HFFc6 (cell line): ENCODE results near the gene EID1. TPM values are rescaled to one million over a fixed set of nuclear protein-coding genes. Genes with fewer than 3 reads are reported as not detected.
"Not testable (repeated sequence)": the region's sequence is repeated elsewhere in the genome, so short reads cannot be mapped to it uniquely, and the experiment has no call there.

ENCODE experiments used
- DNase-seq: peaks from one replicate; pipeline ENCODE4 v3.0.0-alpha.2; 2018
- H3K27ac Mint-ChIP-seq: 2 replicates; pipeline ENCODE4 v1.8.0; 2020; ENCODE audit warnings: mild to moderate bottlenecking, mixed read lengths
- H3K27me3 Mint-ChIP-seq: 2 replicates; pipeline ENCODE4 v1.8.0; 2021; ENCODE audit warnings: mild to moderate bottlenecking, moderate library complexity, mixed read lengths; ENCODE audit not compliant: insufficient read depth
- H3K36me3 Mint-ChIP-seq: 2 replicates; pipeline ENCODE4 v1.8.0; 2021; ENCODE audit warnings: low read depth, mixed read lengths
- H3K4me1 Mint-ChIP-seq: 2 replicates; pipeline ENCODE4 v1.8.0; 2020; ENCODE audit warnings: low read depth, mixed read lengths
- H3K4me3 Mint-ChIP-seq: 2 replicates; pipeline ENCODE4 v1.8.0; 2020; ENCODE audit warnings: mild to moderate bottlenecking, moderate library complexity, mixed read lengths
- H3K9me3 Mint-ChIP-seq: 2 replicates; pipeline ENCODE4 v1.8.0; 2020; ENCODE audit warnings: mild to moderate bottlenecking, mixed read lengths
- CTCF ChIP-seq: fragments of 200-600 bp; sonication (generic); IDR thresholded peaks from 2 replicates; pipeline ENCODE4 v1.5.0; 2021; ENCODE audit warnings: antibody characterized with exemption, mild to moderate bottlenecking
- total RNA-seq, 6 experiments: library from RNA; stranded (reverse); fragmentation: NEBNext Ultra II Directional; extraction: Animal tissue kit (Norgen Biotek cat#: 25700); gene quantifications; 2 replicates in 1 of 6; 3 replicates in 5 of 6; pipeline ENCODE4 v1.2.3, GENCODE V29; 2021

EID1 gene
- total RNA-seq, 6 experiments from 2014 or later, result 218 to 281 (median 242) TPM

- Mint-ChIP-seq H3K36me3 (no peaks in the 10 kb centered on the region), H3K4me1 (peaks cover 26% of the 10 kb centered on the region), H3K27me3 (no peaks in the 10 kb centered on the region), H3K27ac (peak overlapping the region; percentile 83), H3K9me3 (no peaks in the 10 kb centered on the region), H3K4me3 (peak overlapping the region; percentile 86)
- no peak for DNase-seq
- TF ChIP-seq CTCF, result no peak
These were observed 20.1 kb downstream of the EID1 start for GRCh38 chr15:48898032-48898431.

GRCh38 chr15:48898446-48898845, 20.5 kb downstream of the EID1 start:
- Mint-ChIP-seq H3K4me1 (peaks cover 26% of the 10 kb centered on the region), H3K27me3 (no peaks in the 10 kb centered on the region), H3K36me3 (no peaks in the 10 kb centered on the region), H3K27ac (peak overlapping the region; percentile 83), H3K4me3 (peak overlapping the region; percentile 86), H3K9me3 (no peaks in the 10 kb centered on the region)
- no peak for TF ChIP-seq CTCF
- no peak for DNase-seq

- Mint-ChIP-seq H3K27me3 (no peaks in the 10 kb centered on the region), H3K27ac (no peak overlapping the region), H3K4me3 (no peak overlapping the region), H3K4me1 (peaks cover 26% of the 10 kb centered on the region), H3K9me3 (no peaks in the 10 kb centered on the region), H3K36me3 (no peaks in the 10 kb centered on the region)
- no peak for DNase-seq
- TF ChIP-seq CTCF, result no peak
These were observed 21.9 kb downstream of the EID1 start for GRCh38 chr15:48899793-48900192.

- Mint-ChIP-seq H3K27ac (no peak overlapping the region), H3K4me3 (no peak overlapping the region), H3K27me3 (no peaks in the 10 kb centered on the region), H3K36me3 (no peaks in the 10 kb centered on the region; the same call in 1 of the 2 replicates), H3K4me1 (no peaks in the 10 kb centered on the region), H3K9me3 (no peaks in the 10 kb centered on the region)
- no peak for DNase-seq
- TF ChIP-seq CTCF, result no peak
These were observed 26.8 kb downstream of the EID1 start for GRCh38 chr15:48904758-48905157.

GRCh38 chr15:48905216-48905615, 27.3 kb downstream of the EID1 start:
- Mint-ChIP-seq H3K27me3 (no peaks in the 10 kb centered on the region), H3K4me1 (no peaks in the 10 kb centered on the region), H3K9me3 (no peaks in the 10 kb centered on the region), H3K36me3 (no peaks in the 10 kb centered on the region; the same call in 1 of the 2 replicates), H3K27ac (no peak overlapping the region), H3K4me3 (no peak overlapping the region)
- no peak for TF ChIP-seq CTCF
- DNase-seq, result no peak

GRCh38 chr15:48905847-48906246, 27.9 kb downstream of the EID1 start:
- Mint-ChIP-seq H3K4me3 (no peak overlapping the region), H3K27me3 (no peaks in the 10 kb centered on the region), H3K4me1 (no peaks in the 10 kb centered on the region), H3K27ac (no peak overlapping the region), H3K36me3 (peaks cover under 1% of the 10 kb centered on the region; the same call in 1 of the 2 replicates), H3K9me3 (no peaks in the 10 kb centered on the region)
- no peak for TF ChIP-seq CTCF
- no peak for DNase-seq

- H3K4me3 Mint-ChIP-seq, DNase-seq, H3K4me1 Mint-ChIP-seq, H3K27ac Mint-ChIP-seq, H3K9me3 Mint-ChIP-seq, H3K27me3 Mint-ChIP-seq: not testable (repeated sequence)
- peaks cover 11% of the 10 kb centered on the region for H3K36me3 Mint-ChIP-seq
These were observed 31.4 kb downstream of the EID1 start for GRCh38 chr15:48909313-48909712.

- not testable (repeated sequence) for H3K27me3 Mint-ChIP-seq, DNase-seq, H3K9me3 Mint-ChIP-seq, H3K27ac Mint-ChIP-seq, H3K4me3 Mint-ChIP-seq, H3K4me1 Mint-ChIP-seq
- H3K36me3 Mint-ChIP-seq, result peaks cover 11% of the 10 kb centered on the region
These were observed 32.6 kb downstream of the EID1 start for GRCh38 chr15:48910554-48910953.
